ENCODE results near the gene SPDYE2B.
"Not testable (repeated sequence)": the region's sequence is repeated elsewhere in the genome, so short reads cannot be mapped to it uniquely, and the experiment has no call there.

- not testable (repeated sequence) for TF ChIP-seq SP1 (CRISPR knock-in tag; conservative IDR thresholded peaks at IDR 0.05); MYBL2 (CRISPR knock-in tag; IDR thresholded peaks at IDR 0.05); E2F5 (CRISPR knock-in tag; IDR thresholded peaks at IDR 0.05); JUN (CRISPR knock-in tag; IDR thresholded peaks at IDR 0.05); E2F1 (CRISPR knock-in tag; IDR thresholded peaks at IDR 0.05); NFATC4 (CRISPR knock-in tag; IDR thresholded peaks at IDR 0.05); CBFB (CRISPR knock-in tag; IDR thresholded peaks at IDR 0.05; ENCODE audit: low read depth); CTCF (IDR thresholded peaks at IDR 0.05); ZNF121 (CRISPR knock-in tag; IDR thresholded peaks at IDR 0.05); TEAD1 (CRISPR knock-in tag; IDR thresholded peaks at IDR 0.05); USF2 (CRISPR knock-in tag; IDR thresholded peaks at IDR 0.05); NR2C2 (CRISPR knock-in tag; IDR thresholded peaks at IDR 0.05)
- TF ChIP-seq, protein P1, sequence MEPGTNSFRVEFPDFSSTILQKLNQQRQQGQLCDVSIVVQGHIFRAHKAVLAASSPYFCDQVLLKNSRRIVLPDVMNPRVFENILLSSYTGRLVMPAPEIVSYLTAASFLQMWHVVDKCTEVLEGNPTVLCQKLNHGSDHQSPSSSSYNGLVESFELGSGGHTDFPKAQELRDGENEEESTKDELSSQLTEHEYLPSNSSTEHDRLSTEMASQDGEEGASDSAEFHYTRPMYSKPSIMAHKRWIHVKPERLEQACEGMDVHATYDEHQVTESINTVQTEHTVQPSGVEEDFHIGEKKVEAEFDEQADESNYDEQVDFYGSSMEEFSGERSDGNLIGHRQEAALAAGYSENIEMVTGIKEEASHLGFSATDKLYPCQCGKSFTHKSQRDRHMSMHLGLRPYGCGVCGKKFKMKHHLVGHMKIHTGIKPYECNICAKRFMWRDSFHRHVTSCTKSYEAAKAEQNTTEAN (CRISPR knock-in tag; IDR thresholded peaks at IDR 0.05): not testable (repeated sequence)
Observed at GRCh38 chr7:102638848-102639247, 11.3 kb upstream of the SPDYE2B start.

All from WTC11 (cell line).